GM18517 (cell line): ENCODE data around the gene GPR176.
"Not testable (repeated sequence)": the region's sequence is repeated elsewhere in the genome, so short reads cannot be mapped to it uniquely, and the experiment has no call there.

Source experiments
- ATAC-seq: cut with Tn5 transposase; IDR thresholded peaks from one replicate; pipeline ENCODE4 v1.9.1; 2021; ENCODE audit warnings: mild to moderate bottlenecking, moderate library complexity; ENCODE audit not compliant: unreplicated experiment

Gene GPR176

DNA sequence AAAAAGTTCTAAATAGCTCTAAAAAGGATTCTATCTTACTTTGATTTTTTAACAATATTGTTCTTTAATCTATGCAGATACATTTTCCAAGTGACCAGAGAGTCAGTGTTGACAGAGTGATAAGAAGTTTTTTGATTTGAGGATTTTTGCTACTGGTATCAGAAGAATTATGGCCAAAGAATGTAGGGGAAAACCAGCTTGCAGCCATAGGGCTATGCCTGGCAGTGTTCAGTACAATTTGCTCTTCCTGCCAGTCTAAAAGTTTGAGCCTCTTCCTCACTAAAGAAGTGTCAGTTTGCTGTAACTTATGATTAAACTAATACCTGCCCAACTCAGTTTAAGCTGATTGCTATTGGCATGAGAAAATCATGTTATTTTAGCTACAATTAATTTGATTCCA is 102.2 kb downstream of the GPR176 start:
- no peak for ATAC-seq

DNA sequence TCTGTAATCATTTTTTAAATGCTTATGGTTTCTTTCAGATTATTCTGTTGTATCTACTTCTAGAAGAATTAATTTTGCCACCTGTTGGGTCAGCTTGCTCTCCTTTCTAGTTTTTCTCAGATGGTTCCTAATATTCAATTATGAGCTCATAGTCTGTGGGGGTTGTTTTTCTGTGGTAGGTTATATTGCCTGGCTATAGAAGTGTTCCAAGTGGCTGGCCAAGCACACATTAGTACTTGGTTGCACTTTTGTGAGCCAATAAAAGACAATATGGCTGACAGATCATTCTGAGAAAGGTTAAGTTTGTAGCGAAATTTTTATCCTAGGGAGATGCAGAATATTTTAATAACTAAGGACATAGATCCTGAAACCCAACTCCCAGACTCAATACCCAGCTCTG is 105.6 kb downstream of the GPR176 start:
- ATAC-seq: no peak

- ATAC-seq: not testable (repeated sequence)
Observed at GRCh38 chr15:39812651-39813050, 107.4 kb downstream of the GPR176 start.

DNA sequence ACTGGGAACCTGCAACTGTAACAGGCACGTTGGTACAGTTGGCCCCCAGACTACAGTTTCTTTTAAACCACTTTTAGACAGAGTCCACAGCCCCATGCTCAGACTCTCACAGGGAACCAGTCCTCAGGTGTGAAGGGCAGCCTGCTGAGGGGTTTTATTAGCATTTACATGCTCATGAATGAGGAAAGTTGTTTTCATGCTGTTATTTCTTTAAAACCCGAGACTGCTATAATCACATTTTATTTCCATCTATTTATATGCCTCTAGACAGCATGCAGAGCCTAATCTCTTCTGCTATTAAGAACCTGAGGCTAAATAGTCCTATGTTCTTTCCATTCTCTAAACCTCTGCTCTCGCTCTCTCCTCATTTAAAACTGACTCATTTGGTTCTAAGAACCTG is 111.2 kb downstream of the GPR176 start:
- no peak for ATAC-seq

GRCh38 chr15:39807791-39808190 is 112.3 kb downstream of the GPR176 start:
- no peak for ATAC-seq

DNA sequence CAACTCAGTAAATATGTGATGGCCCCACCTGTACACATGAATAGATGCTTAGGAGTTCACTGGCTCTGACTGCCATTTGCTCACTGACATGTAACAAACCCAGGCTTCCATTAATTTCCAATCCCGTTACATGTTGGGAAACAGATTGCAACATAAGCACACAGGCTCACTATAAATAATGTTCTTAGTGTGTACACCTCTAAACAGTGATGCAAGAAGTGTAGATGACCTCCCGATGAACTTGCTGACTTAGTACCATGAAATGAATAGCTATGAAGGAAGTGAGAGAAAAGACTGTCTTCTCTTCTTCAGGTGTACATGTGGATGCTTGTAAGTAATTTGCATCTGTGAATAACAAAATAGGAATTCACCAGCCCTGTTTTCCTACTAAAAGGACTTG is 116.0 kb downstream of the GPR176 start:
- ATAC-seq: no peak

DNA sequence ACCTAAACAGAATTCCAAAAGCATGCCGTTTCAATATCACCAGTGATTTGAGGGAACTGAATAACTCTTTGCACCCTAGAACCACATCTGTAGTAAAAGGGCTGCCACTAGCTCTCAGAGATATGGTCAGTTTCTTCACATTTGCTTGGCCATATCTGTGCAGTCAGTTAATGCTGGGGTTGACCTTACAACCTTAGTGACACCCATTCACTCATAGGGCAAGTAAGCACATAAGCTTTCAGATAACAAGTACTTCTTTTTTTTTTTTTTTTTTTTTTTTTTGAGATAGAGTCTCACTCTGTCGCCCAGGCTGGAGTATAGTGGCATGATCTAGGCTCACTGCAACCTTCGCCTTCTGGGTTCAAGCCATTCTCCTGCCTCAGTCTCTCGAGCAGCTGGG is 117.0 kb downstream of the GPR176 start:
- ATAC-seq: no peak

DNA sequence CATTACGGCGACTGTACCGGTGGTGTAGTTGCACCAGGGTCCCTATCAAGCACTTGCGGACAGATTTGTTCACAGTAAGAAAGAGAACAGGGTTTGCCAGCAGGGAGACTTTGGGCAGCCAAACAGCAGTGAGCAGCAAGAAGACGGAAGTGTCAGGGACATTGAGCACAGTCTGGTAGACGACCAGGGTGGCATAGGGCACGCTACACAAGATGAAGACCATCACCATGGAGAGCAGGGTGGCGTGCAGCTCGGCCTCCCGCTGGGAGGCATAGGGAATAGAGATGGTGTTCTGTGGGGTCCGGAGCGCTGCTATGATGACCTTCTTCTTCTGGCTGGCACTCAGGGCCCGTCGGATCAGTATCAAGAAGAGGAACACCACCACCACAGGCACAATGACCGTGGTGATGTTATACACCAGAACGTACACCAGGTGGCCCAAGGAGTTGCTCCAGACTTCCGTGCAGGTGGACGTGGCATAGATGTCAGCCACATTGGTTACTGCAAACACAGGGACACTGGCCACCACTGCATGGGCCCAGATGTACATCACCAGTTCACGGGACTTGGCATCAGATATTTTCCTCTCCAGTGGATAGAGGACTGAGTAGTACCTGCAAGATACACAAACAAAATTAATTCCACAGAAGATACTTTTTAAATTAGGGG is 118.3 kb downstream of the GPR176 start:
- ATAC-seq: no peak

DNA sequence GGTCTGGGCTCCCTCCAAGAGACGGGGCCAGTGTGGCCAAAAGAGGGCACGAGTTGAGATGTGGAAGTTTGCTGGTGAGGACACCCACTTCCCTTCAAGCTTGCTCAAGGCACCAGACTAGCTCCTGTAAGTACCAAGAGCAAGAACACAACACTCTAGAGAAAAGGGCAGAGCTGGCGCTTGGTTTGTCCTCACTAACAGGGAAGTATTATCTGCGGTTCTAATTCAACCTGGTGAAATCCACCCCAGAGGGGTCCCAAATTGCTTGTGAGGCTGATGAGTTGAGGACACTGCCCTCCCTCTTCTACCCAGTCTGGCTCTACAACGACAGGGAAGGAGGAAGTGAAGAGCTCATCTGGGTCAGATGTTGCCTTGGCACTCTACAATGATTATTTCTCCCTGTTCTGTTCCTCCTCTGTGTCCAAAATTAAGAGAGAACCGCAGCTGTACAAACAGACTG is 120.5 kb downstream of the GPR176 start:
- no peak for ATAC-seq

DNA sequence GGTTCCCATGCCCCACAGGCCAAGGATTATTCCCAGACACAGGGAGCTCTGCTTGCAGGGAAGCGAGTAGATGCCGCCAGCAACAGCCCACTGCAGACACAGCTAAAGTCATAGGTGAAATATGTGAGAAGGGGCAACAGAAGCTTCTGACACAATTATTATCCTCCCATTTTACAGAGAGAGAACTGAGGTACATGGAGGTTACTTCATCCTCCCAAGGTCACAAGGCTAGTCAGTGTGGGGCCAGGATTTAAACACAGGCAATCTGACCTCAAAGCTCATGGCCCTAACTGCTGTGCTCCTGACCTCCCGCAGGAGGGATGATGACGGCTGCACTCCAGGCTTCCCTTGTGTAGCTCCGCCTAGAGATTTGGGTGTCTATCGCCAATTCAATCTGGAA is 121.7 kb downstream of the GPR176 start:
- ATAC-seq: no peak

DNA sequence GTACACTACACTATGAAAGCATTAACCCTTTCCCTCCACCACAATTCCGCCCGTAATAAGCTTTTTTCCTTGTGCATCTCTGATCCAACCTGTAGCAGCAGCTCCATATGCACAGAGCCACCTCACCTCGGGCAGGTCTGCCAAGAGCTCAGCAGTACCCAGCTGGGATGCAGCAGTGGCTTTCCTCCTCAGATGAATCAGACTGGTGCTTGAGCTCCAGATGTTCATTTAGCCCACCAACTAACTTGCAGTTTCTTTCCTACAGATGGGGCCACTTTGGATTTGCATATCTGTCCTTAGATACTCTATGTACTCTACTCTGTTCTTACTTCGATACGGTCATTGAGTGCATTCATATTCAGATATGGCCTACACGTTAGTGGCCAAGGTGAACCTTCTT is 122.7 kb downstream of the GPR176 start:
- no peak for ATAC-seq

GRCh38 chr15:39796601-39797000 is 123.5 kb downstream of the GPR176 start:
- no peak for ATAC-seq

GRCh38 chr15:39795486-39795885 is 124.6 kb downstream of the GPR176 start:
- ATAC-seq: no peak

DNA sequence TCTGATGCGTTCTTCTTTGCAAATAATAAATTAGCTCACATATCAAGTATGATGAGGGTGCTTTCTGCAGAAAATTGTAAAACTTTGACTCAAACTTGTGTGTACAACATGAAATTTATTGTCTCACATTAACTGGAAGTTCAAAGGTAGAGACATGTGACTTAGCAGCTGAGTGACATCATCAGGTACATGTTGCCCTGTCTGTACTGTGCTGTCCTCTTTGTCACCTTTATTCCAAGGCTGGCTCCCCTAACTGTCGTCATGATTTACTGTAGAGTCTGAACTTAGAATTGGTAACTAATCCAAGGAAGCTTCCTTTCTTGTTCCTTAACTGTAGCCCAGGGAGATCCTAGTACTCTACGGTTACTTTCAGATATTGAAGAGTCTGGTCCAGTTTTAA is 125.1 kb downstream of the GPR176 start:
- ATAC-seq: no peak

DNA sequence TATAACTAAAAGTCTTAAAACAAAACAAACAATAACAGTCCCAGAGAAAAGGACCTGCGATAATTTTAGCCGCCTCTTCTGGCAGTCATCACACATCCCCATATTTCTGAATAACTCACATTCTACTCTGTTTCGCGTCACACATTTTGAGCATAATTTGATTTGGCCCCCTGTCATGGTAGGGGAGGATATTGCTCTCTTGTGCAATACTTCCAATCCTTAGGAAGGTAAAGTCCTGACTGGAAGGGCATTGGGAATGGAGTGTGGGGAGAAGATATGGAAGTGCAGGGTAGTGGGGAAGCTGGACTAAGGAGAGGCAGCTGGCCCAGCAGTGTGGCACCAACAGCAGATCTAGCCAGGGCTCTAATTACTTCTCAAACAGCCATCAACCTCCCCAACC is 126.1 kb downstream of the GPR176 start:
- ATAC-seq: no peak

DNA sequence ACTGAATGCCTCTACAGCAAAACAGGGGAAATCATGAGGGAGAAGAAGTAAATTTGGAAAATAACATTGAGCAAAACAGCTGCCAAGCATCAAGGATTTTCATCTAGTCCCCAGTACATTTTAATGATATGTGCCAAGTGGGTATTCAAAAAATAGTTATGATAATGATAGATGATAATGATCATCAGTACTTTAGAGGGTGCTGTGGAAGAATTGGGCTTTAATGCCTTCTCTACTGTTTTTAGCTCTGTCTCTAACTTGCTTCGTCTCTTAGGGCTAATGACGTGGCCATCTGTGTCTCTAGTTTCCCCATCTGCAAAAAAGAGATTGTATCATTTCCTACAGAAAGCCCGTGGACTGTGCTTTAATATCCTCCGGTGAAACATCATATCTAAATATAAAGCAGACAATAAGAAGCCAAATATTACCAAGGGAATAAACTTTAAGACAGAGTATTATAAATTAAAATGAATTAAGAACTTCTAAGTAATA is 127.2 kb downstream of the GPR176 start:
- ATAC-seq: no peak

GRCh38 chr15:39792025-39792843 is 127.8 kb downstream of the GPR176 start:
- ATAC-seq: no peak

DNA sequence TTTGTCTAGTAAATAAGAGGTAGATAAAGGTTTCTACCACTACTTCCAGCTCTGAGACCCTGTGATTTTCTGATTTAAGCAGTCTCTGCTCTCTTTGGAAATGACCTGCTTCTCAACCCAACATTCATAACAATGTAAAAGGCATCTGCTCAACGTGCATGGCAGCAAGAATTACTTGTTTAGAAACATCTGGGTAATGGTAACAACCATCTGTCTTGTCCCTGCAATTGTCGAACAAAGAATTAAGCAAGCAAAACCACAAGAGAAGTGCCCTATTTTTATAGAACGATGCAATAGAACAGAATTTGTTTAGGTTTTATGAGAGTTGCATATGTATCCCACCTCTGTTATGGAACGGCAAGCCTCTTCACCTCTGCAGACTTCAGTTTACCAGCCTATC is 130.3 kb downstream of the GPR176 start:
- ATAC-seq: no peak

DNA sequence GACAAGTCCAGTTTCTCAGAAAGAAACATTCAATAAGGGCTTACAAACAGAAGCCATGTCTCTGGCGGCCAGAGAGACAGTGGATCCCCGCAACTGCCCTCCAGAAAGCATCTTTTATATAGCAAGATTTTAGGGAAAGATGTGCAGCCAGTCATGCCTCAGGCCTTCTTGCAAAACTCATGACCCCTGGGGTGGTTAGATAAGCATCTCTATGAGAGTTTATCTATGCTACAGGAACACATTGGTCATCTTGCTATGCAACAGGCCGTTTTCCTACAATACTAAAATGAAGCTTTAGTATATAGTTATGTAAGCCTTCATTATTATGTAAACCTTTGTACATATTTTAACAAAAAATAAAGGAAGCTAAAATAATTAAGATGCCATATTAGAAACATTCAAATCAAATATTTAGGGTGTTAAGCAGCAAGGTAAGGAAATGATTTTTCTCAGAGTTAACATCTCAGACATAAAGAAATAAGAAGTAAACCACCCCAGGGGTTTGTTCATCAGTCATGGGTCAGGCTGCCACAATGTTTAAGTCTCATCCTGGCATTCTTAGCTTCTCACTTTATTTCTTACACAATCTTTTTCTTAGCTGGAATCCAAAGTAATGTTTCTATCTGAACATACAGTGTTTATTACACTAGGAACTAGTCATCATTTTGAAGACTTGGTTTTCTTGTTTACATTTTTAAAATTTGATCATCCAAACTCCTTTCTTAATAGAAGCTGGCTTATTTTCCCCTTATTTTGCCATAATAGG is 131.1 kb downstream of the GPR176 start:
- no peak for ATAC-seq

GRCh38 chr15:39788108-39788507 is 132.0 kb downstream of the GPR176 start:
- no peak for ATAC-seq

DNA sequence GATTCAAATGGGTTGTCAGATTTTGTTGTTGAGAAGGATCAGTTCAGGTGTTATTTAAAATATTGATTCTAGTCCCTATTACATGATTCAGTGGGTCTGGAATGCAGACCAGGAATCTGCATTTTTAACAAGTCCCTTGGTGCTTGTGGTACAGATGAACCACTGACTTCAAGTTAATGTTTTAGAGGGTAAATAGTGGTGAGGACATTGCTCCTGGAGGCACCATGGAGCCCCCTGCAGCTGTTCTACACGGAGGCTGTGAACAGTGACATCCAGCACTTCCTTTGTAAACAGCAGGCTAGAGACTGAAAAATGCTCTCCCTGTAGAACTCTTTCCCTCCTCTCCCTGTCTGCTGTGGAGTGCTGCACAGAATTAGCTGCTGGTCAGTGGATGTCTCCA is 132.6 kb downstream of the GPR176 start:
- ATAC-seq: no peak
